ENCODE data around the gene CAMK2A.

DNA sequence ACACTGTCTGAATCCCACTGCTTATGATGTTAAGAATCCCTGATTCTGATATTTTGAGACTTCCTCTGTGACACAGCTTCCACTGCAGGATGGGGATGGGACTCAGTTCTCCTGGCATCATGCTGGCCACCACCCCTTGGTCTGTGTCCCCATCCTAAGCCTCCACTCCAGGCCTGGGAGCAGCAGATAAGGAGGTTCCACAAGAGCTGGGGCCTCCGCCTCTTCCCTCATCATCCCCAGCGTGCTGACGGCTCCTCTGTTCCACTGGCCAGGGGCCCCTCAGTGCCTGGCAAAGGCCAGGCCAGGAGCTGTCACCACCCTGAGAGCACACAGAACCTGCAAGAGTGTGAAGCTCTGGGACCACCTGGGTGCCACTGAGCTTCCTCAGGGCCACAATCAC is 40.6 kb downstream of the CAMK2A start:
- TF ChIP-seq, protein P1, sequence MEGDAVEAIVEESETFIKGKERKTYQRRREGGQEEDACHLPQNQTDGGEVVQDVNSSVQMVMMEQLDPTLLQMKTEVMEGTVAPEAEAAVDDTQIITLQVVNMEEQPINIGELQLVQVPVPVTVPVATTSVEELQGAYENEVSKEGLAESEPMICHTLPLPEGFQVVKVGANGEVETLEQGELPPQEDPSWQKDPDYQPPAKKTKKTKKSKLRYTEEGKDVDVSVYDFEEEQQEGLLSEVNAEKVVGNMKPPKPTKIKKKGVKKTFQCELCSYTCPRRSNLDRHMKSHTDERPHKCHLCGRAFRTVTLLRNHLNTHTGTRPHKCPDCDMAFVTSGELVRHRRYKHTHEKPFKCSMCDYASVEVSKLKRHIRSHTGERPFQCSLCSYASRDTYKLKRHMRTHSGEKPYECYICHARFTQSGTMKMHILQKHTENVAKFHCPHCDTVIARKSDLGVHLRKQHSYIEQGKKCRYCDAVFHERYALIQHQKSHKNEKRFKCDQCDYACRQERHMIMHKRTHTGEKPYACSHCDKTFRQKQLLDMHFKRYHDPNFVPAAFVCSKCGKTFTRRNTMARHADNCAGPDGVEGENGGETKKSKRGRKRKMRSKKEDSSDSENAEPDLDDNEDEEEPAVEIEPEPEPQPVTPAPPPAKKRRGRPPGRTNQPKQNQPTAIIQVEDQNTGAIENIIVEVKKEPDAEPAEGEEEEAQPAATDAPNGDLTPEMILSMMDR (IDR thresholded peaks at IDR 0.05): no peak
- TF ChIP-seq EP300 (IDR thresholded peaks at IDR 0.05): no peak

Data from sigmoid colon (tissue), 4 donors.